ENCODE measurements around the gene EML1. TPM values are rescaled to one million over a fixed set of nuclear protein-coding genes. Genes with fewer than 3 reads are reported as not detected.

EML1 gene
- total RNA-seq, 1 experiment from 2014 or later, result 32.6 TPM

- DNase-seq (ENCODE audit: low read depth), result peak; percentile 91
Observed at GRCh38 chr14:99779751-99780150, 13.5 kb upstream of the EML1 start.

- DNase-seq (ENCODE audit: low read depth), result no peak
Observed at GRCh38 chr14:99780690-99781089, 12.5 kb upstream of the EML1 start.

- DNase-seq (ENCODE audit: low read depth), result no peak
Observed at GRCh38 chr14:99781091-99781490, 12.1 kb upstream of the EML1 start.

- no peak for DNase-seq (ENCODE audit: low read depth)
Observed at GRCh38 chr14:99781853-99782610, 11.2 kb upstream of the EML1 start.

GRCh38 chr14:99784508-99784907 is 8.7 kb upstream of the EML1 start:
- no peak for DNase-seq (ENCODE audit: low read depth)

GRCh38 chr14:99785426-99785825 is 7.8 kb upstream of the EML1 start:
- DNase-seq (ENCODE audit: low read depth), result no peak

- DNase-seq (ENCODE audit: low read depth), result no peak
Observed at GRCh38 chr14:99786511-99786989, 6.7 kb upstream of the EML1 start.

- DNase-seq (ENCODE audit: low read depth), result no peak
Observed at GRCh38 chr14:99788713-99789112, 4.5 kb upstream of the EML1 start.

GRCh38 chr14:99789581-99789980 is 3.6 kb upstream of the EML1 start:
- DNase-seq (ENCODE audit: low read depth), result no peak

- DNase-seq (ENCODE audit: low read depth), result no peak
Observed at GRCh38 chr14:99790201-99790977, 2.8 kb upstream of the EML1 start.

- DNase-seq (ENCODE audit: low read depth), result no peak
Observed at GRCh38 chr14:99790978-99791376, 2.2 kb upstream of the EML1 start.

- no peak for DNase-seq (ENCODE audit: low read depth)
Observed at GRCh38 chr14:99791476-99792209, 1.6 kb upstream of the EML1 start.

GRCh38 chr14:99792210-99792535 is 1.0 kb upstream of the EML1 start:
- DNase-seq (ENCODE audit: low read depth), result no peak

- no peak for DNase-seq (ENCODE audit: low read depth)
Observed at GRCh38 chr14:99792551-99793212, 531 bp upstream of the EML1 start.

- DNase-seq (ENCODE audit: low read depth), result peak; percentile 20
Observed at GRCh38 chr14:99794151-99794780, 1.1 kb downstream of the EML1 start.

- DNase-seq (ENCODE audit: low read depth), result no peak
Observed at GRCh38 chr14:99795046-99795445, 1.8 kb downstream of the EML1 start.

GRCh38 chr14:99797231-99797630 is 4.0 kb downstream of the EML1 start:
- DNase-seq (ENCODE audit: low read depth), result no peak

- no peak for DNase-seq (ENCODE audit: low read depth)
Observed at GRCh38 chr14:99800781-99801180, 7.6 kb downstream of the EML1 start.

- peak; percentile 30 for DNase-seq (ENCODE audit: low read depth)
Observed at GRCh38 chr14:99802301-99803105, 9.3 kb downstream of the EML1 start.

- no peak for DNase-seq (ENCODE audit: low read depth)
Observed at GRCh38 chr14:99803106-99803775, 10.0 kb downstream of the EML1 start.

Data from M059J (cell line).